ENCODE measurements around the gene ACBD6.

ACBD6 gene

DNA sequence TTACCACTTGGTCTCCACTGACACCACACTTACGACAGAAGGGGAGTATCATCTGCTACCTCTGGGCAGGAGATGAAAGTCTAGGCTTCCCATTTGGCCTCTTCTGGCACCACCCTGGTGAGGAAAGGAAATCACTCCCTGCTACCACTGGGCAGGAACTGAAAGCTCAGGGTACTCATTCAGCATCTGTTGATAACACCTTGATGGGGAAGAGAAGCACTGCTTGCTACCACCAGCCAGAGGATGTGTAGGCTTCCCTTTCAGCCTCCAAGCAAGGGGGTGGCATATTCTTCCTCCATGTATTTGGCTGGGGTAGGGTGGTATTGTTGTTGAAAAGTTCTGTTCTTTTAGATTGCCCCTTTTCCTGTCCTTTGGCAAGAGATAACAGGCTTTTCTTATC, 115.0 kb downstream of the ACBD6 start:
- no peak overlapping the region for H3K4me2 ChIP-seq (ENCODE audit: low read length)
- no peaks in the 10 kb centered on the region for H3K9me2 ChIP-seq (ENCODE audit: low read depth, low read length)
- TF ChIP-seq EZH2 (IDR thresholded peaks at IDR 0.05; ENCODE audit: borderline replicate concordance, low read length): no peak
- TF ChIP-seq, protein P1, sequence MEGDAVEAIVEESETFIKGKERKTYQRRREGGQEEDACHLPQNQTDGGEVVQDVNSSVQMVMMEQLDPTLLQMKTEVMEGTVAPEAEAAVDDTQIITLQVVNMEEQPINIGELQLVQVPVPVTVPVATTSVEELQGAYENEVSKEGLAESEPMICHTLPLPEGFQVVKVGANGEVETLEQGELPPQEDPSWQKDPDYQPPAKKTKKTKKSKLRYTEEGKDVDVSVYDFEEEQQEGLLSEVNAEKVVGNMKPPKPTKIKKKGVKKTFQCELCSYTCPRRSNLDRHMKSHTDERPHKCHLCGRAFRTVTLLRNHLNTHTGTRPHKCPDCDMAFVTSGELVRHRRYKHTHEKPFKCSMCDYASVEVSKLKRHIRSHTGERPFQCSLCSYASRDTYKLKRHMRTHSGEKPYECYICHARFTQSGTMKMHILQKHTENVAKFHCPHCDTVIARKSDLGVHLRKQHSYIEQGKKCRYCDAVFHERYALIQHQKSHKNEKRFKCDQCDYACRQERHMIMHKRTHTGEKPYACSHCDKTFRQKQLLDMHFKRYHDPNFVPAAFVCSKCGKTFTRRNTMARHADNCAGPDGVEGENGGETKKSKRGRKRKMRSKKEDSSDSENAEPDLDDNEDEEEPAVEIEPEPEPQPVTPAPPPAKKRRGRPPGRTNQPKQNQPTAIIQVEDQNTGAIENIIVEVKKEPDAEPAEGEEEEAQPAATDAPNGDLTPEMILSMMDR (IDR thresholded peaks at IDR 0.05; ENCODE audit: low read length): no peak
- no peaks in the 10 kb centered on the region for H3K27me3 ChIP-seq (ENCODE audit: insufficient read depth, low read length)
- H3F3A ChIP-seq (ENCODE audit: insufficient read depth, low read length): no peaks in the 10 kb centered on the region
- no peak overlapping the region for H3K4me3 ChIP-seq (ENCODE audit: low read depth, low read length, poor library complexity, severe bottlenecking)
- H3K4me1 ChIP-seq (ENCODE audit: insufficient read depth, low read length, severe bottlenecking): no peaks in the 10 kb centered on the region
- no peaks in the 10 kb centered on the region for H3K36me3 ChIP-seq (ENCODE audit: insufficient read depth, low read length)
- no peaks in the 10 kb centered on the region for H4K20me1 ChIP-seq (ENCODE audit: insufficient read depth, low read length)
- no peak overlapping the region for H3K27ac ChIP-seq (ENCODE audit: low read depth, low read length, poor library complexity, severe bottlenecking)
- no peak overlapping the region for H3K9ac ChIP-seq (ENCODE audit: low read length)
- H3K79me2 ChIP-seq (ENCODE audit: insufficient read depth, low read length): no peaks in the 10 kb centered on the region
- no peak overlapping the region for H2AFZ ChIP-seq (ENCODE audit: low read length)
- peaks cover 14% of the 10 kb centered on the region for H3K9me3 ChIP-seq (ENCODE audit: low read length)

DNA sequence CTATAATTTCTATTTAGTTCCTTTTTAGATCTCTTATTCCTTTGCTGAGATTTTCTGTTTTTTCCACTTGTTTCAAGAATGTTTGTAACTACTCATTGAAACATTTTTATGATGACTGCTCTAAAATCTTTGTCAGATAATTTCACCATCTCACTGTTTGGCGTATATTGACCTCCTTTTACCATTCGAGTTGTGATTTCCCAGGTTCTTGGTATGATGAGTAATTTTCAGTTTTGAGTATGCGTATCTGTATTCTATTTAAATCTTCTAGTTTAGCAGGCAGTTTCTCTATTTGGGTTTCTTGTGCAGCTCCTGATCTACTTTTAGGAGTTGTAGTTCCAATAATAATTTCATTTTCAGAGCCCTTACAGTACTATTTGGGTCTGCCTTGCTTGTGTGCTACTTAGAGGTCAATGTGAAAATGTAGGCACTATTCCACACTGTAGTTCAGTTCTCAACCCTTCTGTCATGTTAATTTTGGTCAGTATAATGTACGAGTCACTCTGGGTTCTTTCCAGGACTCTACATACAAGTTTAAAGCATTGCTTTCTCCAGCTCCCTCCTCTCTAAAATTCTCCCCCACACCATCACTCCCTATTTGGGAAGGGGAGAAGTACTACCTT, 115.5 kb downstream of the ACBD6 start:
- H3K9me3 ChIP-seq (ENCODE audit: low read length): peaks cover 14% of the 10 kb centered on the region
- no peak overlapping the region for H3K9ac ChIP-seq (ENCODE audit: low read length)
- H3K4me2 ChIP-seq (ENCODE audit: low read length): no peak overlapping the region
- no peaks in the 10 kb centered on the region for H3K36me3 ChIP-seq (ENCODE audit: insufficient read depth, low read length)
- H3K4me1 ChIP-seq (ENCODE audit: insufficient read depth, low read length, severe bottlenecking): no peaks in the 10 kb centered on the region
- H3K27me3 ChIP-seq (ENCODE audit: insufficient read depth, low read length): no peaks in the 10 kb centered on the region
- no peak overlapping the region for H3K4me3 ChIP-seq (ENCODE audit: low read depth, low read length, poor library complexity, severe bottlenecking)
- H3F3A ChIP-seq (ENCODE audit: insufficient read depth, low read length): no peaks in the 10 kb centered on the region
- H4K20me1 ChIP-seq (ENCODE audit: insufficient read depth, low read length): no peaks in the 10 kb centered on the region
- no peaks in the 10 kb centered on the region for H3K9me2 ChIP-seq (ENCODE audit: low read depth, low read length)
- no peak overlapping the region for H3K27ac ChIP-seq (ENCODE audit: low read depth, low read length, poor library complexity, severe bottlenecking)
- no peaks in the 10 kb centered on the region for H3K79me2 ChIP-seq (ENCODE audit: insufficient read depth, low read length)
- no peak overlapping the region for H2AFZ ChIP-seq (ENCODE audit: low read length)
- TF ChIP-seq EZH2 (IDR thresholded peaks at IDR 0.05; ENCODE audit: borderline replicate concordance, low read length): no peak
- TF ChIP-seq, protein P1 (IDR thresholded peaks at IDR 0.05; ENCODE audit: low read length): no peak

DNA sequence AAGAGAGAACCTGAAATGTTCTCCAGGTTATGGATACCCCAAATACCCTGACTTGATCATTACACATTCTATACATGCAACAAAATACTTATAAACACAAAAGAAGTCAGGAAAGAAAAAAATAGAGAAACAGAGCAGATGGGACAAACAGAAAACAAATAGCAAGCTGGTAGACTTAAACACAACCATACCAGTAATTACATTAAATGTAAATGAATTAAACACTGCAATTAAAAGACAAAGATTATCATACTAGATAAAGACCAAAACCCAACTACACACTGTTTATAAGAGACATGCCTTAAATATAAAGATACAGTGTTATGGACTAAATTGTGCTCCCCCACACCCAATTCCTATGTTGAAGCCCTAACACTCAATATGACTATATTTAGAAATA, 117.2 kb downstream of the ACBD6 start:
- H3K27ac ChIP-seq (ENCODE audit: low read depth, low read length, poor library complexity, severe bottlenecking): no peak overlapping the region
- H3K9ac ChIP-seq (ENCODE audit: low read length): no peak overlapping the region
- H2AFZ ChIP-seq (ENCODE audit: low read length): no peak overlapping the region
- TF ChIP-seq EZH2 (IDR thresholded peaks at IDR 0.05; ENCODE audit: borderline replicate concordance, low read length): no peak
- TF ChIP-seq, protein P1 (IDR thresholded peaks at IDR 0.05; ENCODE audit: low read length): no peak
- no peaks in the 10 kb centered on the region for H4K20me1 ChIP-seq (ENCODE audit: insufficient read depth, low read length)
- H3K9me3 ChIP-seq (ENCODE audit: low read length): peaks cover 24% of the 10 kb centered on the region
- no peaks in the 10 kb centered on the region for H3K4me1 ChIP-seq (ENCODE audit: insufficient read depth, low read length, severe bottlenecking)
- no peaks in the 10 kb centered on the region for H3K9me2 ChIP-seq (ENCODE audit: low read depth, low read length)
- H3K36me3 ChIP-seq (ENCODE audit: insufficient read depth, low read length): no peaks in the 10 kb centered on the region
- no peaks in the 10 kb centered on the region; the same call in 1 of the 2 replicates for H3K79me2 ChIP-seq (ENCODE audit: insufficient read depth, low read length)
- H3F3A ChIP-seq (ENCODE audit: insufficient read depth, low read length): no peaks in the 10 kb centered on the region
- H3K4me3 ChIP-seq (ENCODE audit: low read depth, low read length, poor library complexity, severe bottlenecking): no peak overlapping the region
- no peaks in the 10 kb centered on the region for H3K27me3 ChIP-seq (ENCODE audit: insufficient read depth, low read length)
- no peak overlapping the region for H3K4me2 ChIP-seq (ENCODE audit: low read length)
